HG02678 (cell line): ENCODE data around the gene DOK3.

Source experiments
- ATAC-seq: cut with Tn5 transposase; IDR thresholded peaks from one replicate; pipeline ENCODE4 v1.9.1; 2021; ENCODE audit warnings: mild to moderate bottlenecking, moderate library complexity; ENCODE audit not compliant: unreplicated experiment

Gene DOK3

GRCh38 chr5:177469750-177470525 lies 39.7 kb downstream of the DOK3 start:
- no peak for ATAC-seq

- ATAC-seq: no peak
These were observed 40.7 kb downstream of the DOK3 start for GRCh38 chr5:177468685-177469628.

GRCh38 chr5:177468329-177468684 lies 41.3 kb downstream of the DOK3 start:
- no peak for ATAC-seq

GRCh38 chr5:177467436-177467835 lies 42.2 kb downstream of the DOK3 start:
- no peak for ATAC-seq

GRCh38 chr5:177466861-177467260 lies 42.8 kb downstream of the DOK3 start:
- no peak for ATAC-seq

- no peak for ATAC-seq
These were observed 44.6 kb downstream of the DOK3 start for GRCh38 chr5:177465044-177465443.

GRCh38 chr5:177462021-177462670 lies 47.5 kb downstream of the DOK3 start:
- ATAC-seq: no peak

GRCh38 chr5:177459819-177460628 lies 49.6 kb downstream of the DOK3 start:
- ATAC-seq: no peak

GRCh38 chr5:177459357-177459756 lies 50.3 kb downstream of the DOK3 start:
- ATAC-seq: no peak

GRCh38 chr5:177458912-177459350 lies 50.7 kb downstream of the DOK3 start:
- ATAC-seq: no peak

GRCh38 chr5:177457852-177458681 lies 51.6 kb downstream of the DOK3 start:
- no peak for ATAC-seq

GRCh38 chr5:177456976-177457851 lies 52.4 kb downstream of the DOK3 start:
- ATAC-seq: peak; percentile 35

GRCh38 chr5:177456591-177456964 lies 53.0 kb downstream of the DOK3 start:
- no peak for ATAC-seq

GRCh38 chr5:177455661-177456590 lies 53.7 kb downstream of the DOK3 start:
- ATAC-seq: peak; percentile 14

GRCh38 chr5:177455036-177455660 lies 54.5 kb downstream of the DOK3 start:
- ATAC-seq: peak; percentile 51

- ATAC-seq: peak; percentile 51
These were observed 55.1 kb downstream of the DOK3 start for GRCh38 chr5:177454397-177455035.
